ENCODE data around the gene P4HA2.

DNA sequence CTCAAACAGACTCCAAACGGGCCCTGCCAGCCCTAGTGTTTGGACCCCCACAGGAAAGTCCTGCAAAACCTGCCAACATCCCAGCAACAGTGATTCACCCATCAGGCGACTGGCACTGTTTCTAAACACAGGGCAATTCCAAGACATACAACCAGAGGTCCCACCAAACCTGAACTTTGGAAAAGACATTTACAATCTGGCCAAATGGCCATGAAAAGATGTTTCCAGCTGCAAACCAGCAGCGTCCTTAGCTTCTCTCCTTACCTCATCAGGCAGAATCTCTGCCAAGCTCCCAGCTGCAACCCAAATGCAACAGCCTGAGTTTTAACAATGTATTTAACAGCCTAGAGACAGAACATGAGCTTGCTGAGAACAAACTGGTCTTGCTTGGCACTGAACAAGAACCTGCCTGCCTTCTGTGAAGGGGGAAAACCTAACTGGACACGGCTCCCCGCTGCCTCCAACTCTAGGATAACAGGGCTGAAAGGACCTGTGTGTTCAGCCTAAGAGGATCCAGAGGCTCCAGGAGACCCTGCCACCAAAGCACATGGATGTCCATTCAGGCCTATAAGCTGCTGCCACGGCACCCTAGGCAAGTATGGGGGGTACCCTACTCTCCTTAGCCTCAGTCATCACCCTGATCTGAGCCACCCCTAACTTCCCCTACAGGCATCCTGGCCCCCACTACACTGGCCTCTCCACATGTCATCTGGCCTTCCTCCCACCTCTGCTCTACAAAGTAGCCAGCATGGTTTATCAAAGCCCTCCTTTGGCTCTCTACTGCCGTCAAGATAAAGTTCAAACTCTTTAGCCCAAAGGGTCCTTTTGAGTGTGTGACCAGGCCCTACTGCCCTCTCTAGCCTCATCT, 5.6 kb downstream of the P4HA2 start:
- TF ChIP-seq, protein P1, sequence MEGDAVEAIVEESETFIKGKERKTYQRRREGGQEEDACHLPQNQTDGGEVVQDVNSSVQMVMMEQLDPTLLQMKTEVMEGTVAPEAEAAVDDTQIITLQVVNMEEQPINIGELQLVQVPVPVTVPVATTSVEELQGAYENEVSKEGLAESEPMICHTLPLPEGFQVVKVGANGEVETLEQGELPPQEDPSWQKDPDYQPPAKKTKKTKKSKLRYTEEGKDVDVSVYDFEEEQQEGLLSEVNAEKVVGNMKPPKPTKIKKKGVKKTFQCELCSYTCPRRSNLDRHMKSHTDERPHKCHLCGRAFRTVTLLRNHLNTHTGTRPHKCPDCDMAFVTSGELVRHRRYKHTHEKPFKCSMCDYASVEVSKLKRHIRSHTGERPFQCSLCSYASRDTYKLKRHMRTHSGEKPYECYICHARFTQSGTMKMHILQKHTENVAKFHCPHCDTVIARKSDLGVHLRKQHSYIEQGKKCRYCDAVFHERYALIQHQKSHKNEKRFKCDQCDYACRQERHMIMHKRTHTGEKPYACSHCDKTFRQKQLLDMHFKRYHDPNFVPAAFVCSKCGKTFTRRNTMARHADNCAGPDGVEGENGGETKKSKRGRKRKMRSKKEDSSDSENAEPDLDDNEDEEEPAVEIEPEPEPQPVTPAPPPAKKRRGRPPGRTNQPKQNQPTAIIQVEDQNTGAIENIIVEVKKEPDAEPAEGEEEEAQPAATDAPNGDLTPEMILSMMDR (IDR thresholded peaks at IDR 0.05): peak in 2 of 4 experiments; percentile 12 to 13
- no peak for TF ChIP-seq POLR2A (IDR thresholded peaks at IDR 0.05)
